ENCODE data around the gene ARHGAP42.

The ARHGAP42 gene

GRCh38 chr11:101028644-101029043, 341.6 kb downstream of the ARHGAP42 start:
- TF ChIP-seq CTCF (IDR thresholded peaks at IDR 0.05; ENCODE audit: extremely low read depth, insufficient read depth, missing control alignments): no peak
- in situ Hi-C loops (cut with MboI; ENCODE audit: low pct_unique_long_range_greater_than_20kb, low sequenced_read_pairs, unreplicated experiment): no loop called here
- no peak for DNase-seq (ENCODE audit: low spot score)

GRCh38 chr11:101030015-101030414, 342.9 kb downstream of the ARHGAP42 start:
- DNase-seq (ENCODE audit: low spot score): no peak
- TF ChIP-seq CTCF (IDR thresholded peaks at IDR 0.05; ENCODE audit: extremely low read depth, insufficient read depth, missing control alignments): no peak
- in situ Hi-C loops (cut with MboI; ENCODE audit: low pct_unique_long_range_greater_than_20kb, low sequenced_read_pairs, unreplicated experiment): no loop called here

DNA sequence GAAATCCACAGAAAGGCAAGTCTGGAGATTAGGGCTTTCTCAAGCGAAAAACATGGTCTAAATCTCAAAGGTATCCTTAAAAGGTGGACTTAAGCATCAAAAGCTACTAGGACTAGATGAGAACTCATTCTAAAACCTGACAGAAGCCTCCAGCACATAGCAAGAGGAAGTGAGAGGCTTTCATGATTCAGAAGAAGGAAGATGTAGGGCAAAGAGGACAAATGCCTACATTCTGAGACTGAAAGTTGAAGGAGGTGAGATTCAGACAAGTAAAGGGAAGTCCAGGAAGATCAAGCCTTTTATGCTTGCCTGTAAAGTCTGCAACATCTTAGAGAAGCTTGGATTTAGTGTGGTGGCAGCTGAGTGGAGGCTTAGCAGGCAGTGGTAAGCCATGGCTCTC, 343.6 kb downstream of the ARHGAP42 start:
- no peak for DNase-seq (ENCODE audit: low spot score)
- TF ChIP-seq CTCF (IDR thresholded peaks at IDR 0.05; ENCODE audit: extremely low read depth, insufficient read depth, missing control alignments): no peak
- in situ Hi-C loops (cut with MboI; ENCODE audit: low pct_unique_long_range_greater_than_20kb, low sequenced_read_pairs, unreplicated experiment): no loop called here

DNA sequence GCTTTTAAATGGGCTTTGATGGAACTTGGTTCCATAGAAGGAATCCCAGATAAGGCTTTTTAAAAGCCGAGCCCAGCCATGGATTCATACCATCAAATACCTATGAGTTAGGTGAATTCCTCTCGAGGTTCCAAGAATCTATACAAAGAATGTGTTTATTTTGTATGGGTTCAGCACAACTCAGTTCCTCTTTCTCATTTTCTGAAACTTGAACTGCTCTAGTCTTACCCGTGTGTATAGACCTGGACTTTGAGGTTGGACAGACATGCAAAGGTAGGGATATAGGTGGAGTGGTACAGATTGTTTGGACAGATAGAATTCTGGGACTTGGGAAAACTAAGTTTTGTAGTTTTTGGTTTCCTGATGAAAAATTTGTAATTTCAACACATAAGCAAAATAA, 344.6 kb downstream of the ARHGAP42 start:
- no peak for TF ChIP-seq CTCF (IDR thresholded peaks at IDR 0.05; ENCODE audit: extremely low read depth, insufficient read depth, missing control alignments)
- in situ Hi-C loops (cut with MboI; ENCODE audit: low pct_unique_long_range_greater_than_20kb, low sequenced_read_pairs, unreplicated experiment): no loop called here
- DNase-seq (ENCODE audit: low spot score): no peak

DNA sequence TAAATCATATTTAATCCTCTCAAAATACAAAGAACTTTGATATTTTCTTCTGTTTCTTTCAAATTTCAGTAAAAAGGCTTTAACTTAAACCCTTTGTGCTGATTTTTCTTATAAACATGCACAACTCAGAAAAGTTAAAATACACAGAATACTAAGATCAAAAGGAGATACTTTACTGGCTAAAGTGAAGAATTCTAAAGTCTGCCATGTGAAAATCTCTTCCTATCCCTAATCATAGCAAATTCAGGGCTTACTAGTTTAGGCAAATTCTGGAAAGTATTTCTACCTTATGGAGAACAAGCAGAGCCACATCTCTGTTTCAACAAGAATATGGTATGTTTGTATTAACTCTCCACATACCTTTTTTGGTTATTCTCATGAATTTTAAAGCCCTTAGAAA, 345.9 kb downstream of the ARHGAP42 start:
- in situ Hi-C loops (cut with MboI; ENCODE audit: low pct_unique_long_range_greater_than_20kb, low sequenced_read_pairs, unreplicated experiment): no loop called here
- no peak for TF ChIP-seq CTCF (IDR thresholded peaks at IDR 0.05; ENCODE audit: extremely low read depth, insufficient read depth, missing control alignments)
- no peak for DNase-seq (ENCODE audit: low spot score)

DNA sequence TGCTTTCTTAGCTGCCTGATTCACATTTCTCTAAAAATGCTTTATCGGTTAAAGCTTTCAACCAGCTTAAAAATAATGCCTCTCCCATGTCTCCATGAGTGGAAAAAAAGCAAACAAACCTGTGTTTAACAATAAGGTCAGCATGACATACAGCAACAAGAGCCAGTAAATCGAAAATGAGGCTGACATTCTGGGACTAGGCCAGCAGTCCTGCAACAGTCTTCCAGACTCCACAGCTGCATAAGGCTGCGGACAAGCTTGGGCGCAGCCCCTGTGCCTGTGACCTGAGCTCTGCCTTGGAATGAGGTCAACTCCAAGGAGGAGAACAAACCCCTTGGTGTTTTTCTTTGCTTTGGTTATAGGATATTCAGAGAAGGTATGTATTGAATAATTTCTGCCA, 347.0 kb downstream of the ARHGAP42 start:
- no peak for TF ChIP-seq CTCF (IDR thresholded peaks at IDR 0.05; ENCODE audit: extremely low read depth, insufficient read depth, missing control alignments)
- in situ Hi-C loops (cut with MboI; ENCODE audit: low pct_unique_long_range_greater_than_20kb, low sequenced_read_pairs, unreplicated experiment): no loop called here
- DNase-seq (ENCODE audit: low spot score): no peak

GRCh38 chr11:101035872-101036271, 348.8 kb downstream of the ARHGAP42 start:
- in situ Hi-C loops (cut with MboI; ENCODE audit: low pct_unique_long_range_greater_than_20kb, low sequenced_read_pairs, unreplicated experiment): no loop called here
- DNase-seq (ENCODE audit: low spot score): no peak
- TF ChIP-seq CTCF (IDR thresholded peaks at IDR 0.05; ENCODE audit: extremely low read depth, insufficient read depth, missing control alignments): no peak
